ENCODE results near the gene CDH4.
"Not testable (repeated sequence)": the region's sequence is repeated elsewhere in the genome, so short reads cannot be mapped to it uniquely, and the experiment has no call there.

The CDH4 gene

GRCh38 chr20:61422636-61423425 lies 170.8 kb downstream of the CDH4 start:
- no peak for DNase-seq

- no peak for DNase-seq
Observed at GRCh38 chr20:61424011-61424627, 172.1 kb downstream of the CDH4 start.

GRCh38 chr20:61424628-61425420 lies 172.8 kb downstream of the CDH4 start:
- no peak for DNase-seq

GRCh38 chr20:61425541-61425991 lies 173.5 kb downstream of the CDH4 start:
- not testable (repeated sequence) for DNase-seq

- no peak for DNase-seq
Observed at GRCh38 chr20:61426352-61426751, 174.3 kb downstream of the CDH4 start.

- no peak for DNase-seq
Observed at GRCh38 chr20:61429458-61430227, 177.6 kb downstream of the CDH4 start.

- DNase-seq: no peak
Observed at GRCh38 chr20:61430228-61430624, 178.2 kb downstream of the CDH4 start.

- no peak for DNase-seq
Observed at GRCh38 chr20:61433176-61433575, 181.1 kb downstream of the CDH4 start.

GRCh38 chr20:61433816-61434215 lies 181.8 kb downstream of the CDH4 start:
- no peak for DNase-seq

GRCh38 chr20:61434341-61434781 lies 182.3 kb downstream of the CDH4 start:
- DNase-seq: no peak

- no peak for DNase-seq
Observed at GRCh38 chr20:61435184-61435822, 183.2 kb downstream of the CDH4 start.

GRCh38 chr20:61435823-61436220 lies 183.8 kb downstream of the CDH4 start:
- DNase-seq: no peak

- DNase-seq: no peak
Observed at GRCh38 chr20:61436283-61436666, 184.2 kb downstream of the CDH4 start.

- no peak for DNase-seq
Observed at GRCh38 chr20:61436667-61437279, 184.7 kb downstream of the CDH4 start.

- no peak for DNase-seq
Observed at GRCh38 chr20:61437280-61438206, 185.5 kb downstream of the CDH4 start.

GRCh38 chr20:61438285-61438684 lies 186.2 kb downstream of the CDH4 start:
- DNase-seq: no peak

GRCh38 chr20:61439251-61439650 lies 187.2 kb downstream of the CDH4 start:
- DNase-seq: no peak

GRCh38 chr20:61440548-61441055 lies 188.5 kb downstream of the CDH4 start:
- DNase-seq: no peak

- DNase-seq: no peak
Observed at GRCh38 chr20:61441537-61441936, 189.5 kb downstream of the CDH4 start.

- DNase-seq: no peak
Observed at GRCh38 chr20:61442075-61442670, 190.1 kb downstream of the CDH4 start.

Data from inflammatory macrophage (primary cell).